Kasumi-1 (cell line): Measurements from ENCODE around the gene OR4E2.
"Not testable (repeated sequence)": the region's sequence is repeated elsewhere in the genome, so short reads cannot be mapped to it uniquely, and the experiment has no call there.

Experiments
- DNase-seq, 2 experiments: peaks; one replicate each; lab custom pipeline; 2025; lab: John Stamatoyannopoulos, UW

Gene OR4E2

DNA sequence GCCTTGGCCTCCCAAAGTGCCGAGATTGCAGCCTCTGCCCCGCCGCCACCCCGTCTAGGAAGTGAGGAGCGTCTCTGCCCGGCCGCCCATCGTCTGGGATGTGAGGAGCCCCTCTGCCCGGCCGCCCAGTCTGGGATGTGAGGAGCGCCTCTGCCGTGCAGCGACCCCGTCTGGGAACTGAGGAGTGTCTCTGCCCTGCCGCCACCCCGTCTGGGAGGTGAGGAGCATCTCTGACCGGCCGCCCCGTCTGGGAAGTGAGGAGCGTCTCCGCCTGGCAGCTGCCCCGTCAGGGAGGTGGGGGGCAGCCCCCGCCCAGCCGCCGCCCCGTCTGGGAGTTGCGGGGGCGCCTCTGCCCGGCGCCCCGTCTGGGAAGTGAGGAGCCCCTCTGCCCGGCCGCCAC, 44.0 kb downstream of the OR4E2 start:
- DNase-seq: not testable (repeated sequence)

DNA sequence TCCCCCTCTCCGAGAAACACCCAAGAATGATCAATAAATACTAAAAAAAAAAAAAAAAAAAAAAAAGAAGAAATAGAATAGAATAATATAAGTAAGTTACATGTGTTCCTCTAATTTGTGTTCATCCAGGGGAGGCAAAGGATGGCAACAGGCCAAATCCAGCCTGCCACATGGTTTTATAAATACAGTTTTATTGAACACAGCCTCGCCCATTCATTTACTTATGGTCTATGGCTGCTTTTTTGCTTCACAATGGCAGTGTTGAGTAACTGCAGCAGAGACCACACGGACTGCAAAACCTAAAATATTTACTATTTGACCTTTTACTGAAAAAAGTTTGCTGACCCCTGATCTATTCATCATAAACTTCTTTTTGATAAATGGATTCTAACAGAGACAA, 44.9 kb downstream of the OR4E2 start:
- DNase-seq: not testable (repeated sequence)

DNA sequence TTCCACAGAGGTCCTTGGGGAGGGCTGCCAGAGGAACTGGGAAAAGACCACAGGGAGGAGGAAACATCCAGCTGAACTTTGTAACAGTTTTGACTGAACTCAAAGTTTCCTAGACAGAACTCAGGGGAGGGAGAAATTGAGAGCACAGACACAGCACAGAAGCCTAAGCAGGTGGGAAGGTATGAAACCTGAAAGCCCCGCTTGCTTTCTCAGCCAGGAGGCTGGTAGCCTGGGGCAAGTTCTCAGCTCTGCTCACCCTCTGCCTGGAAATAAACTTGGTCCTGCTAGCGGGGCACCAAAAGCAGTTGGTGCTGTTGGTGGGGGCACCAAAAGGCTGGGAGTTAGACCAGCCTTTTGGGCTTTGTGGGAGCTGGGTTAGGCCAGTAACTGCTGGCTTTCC, 45.9 kb downstream of the OR4E2 start:
- no peak for DNase-seq

DNA sequence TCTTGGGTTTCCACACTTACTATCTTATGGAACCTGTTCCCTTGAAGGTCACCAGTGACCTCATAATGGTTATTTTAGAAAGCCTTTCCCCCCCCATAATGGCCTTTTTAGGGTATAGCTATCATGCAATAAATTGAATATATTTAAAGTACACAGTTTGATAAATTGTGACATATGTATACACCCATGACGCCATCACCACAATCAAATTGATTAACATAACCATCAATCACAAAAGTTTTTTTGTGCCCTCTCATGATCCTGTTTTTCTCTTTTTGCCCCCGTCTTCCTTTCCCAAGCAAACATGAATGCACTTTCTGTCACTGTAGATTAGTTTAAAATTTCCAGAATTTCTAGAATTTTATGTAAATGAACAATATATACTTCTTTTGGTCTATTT, 48.7 kb downstream of the OR4E2 start:
- no peak for DNase-seq

DNA sequence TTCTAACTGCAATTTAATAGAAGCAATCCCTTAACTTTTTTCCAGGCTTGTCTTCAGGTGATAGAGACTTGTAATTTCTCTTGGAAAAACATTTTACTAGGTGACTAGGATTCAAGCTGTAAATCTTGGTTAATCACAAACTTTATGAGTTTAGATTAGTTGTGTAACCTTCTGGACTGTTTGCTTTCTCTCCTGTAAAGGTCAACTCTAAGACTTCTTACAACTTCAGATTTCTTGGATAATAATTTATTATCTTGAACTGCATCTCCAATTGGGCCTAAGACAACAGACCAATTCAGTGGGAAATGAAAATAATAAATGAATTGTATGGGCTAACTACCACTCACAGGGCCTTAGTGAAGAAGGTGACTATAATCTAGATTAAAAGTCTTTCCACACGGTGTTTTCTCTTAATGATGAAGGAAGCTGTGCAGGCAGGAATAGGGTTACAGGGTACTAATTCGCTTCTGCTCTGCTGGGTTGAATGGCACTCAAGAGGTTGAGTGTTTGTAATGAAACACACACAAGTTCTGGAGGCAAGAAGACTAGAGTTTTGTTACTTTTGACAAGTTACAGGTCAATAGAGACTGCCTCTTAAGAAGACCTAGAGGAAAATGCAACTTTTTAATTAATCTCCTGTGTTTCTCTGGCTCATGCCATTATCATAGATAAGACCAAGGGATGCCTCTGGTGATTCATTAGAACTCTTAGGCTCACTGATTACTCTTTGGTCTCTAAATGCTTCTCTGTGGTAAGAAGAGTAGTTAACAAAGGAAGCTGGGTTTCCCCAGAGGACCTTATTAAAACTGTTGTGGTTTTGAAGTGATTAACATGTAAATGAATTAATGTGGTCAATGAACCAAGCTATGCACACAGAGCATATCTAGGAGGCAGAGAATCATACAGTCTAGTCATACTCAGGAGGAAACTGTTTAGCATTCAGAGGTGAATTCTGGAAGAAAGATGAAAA, 50.0 kb downstream of the OR4E2 start:
- DNase-seq: no peak

DNA sequence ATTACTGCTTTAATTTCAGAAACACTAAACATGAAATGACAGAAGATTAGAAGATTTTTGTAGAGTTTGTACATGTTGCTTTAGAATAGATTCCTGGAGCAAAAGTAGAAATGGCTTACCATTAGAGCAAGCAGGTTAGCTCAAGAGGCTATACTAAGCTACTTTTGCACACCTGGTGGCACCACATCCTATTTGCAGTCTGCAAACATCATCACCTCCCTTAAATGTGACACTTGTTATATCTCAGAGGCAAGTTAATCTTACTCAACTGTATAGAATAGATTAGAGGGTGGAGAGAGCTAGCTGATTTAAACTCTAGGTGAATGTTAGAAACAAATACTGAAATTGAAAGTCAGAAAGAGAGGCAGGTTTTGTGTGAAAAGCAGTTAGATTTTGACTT, 50.7 kb downstream of the OR4E2 start:
- DNase-seq: no peak

DNA sequence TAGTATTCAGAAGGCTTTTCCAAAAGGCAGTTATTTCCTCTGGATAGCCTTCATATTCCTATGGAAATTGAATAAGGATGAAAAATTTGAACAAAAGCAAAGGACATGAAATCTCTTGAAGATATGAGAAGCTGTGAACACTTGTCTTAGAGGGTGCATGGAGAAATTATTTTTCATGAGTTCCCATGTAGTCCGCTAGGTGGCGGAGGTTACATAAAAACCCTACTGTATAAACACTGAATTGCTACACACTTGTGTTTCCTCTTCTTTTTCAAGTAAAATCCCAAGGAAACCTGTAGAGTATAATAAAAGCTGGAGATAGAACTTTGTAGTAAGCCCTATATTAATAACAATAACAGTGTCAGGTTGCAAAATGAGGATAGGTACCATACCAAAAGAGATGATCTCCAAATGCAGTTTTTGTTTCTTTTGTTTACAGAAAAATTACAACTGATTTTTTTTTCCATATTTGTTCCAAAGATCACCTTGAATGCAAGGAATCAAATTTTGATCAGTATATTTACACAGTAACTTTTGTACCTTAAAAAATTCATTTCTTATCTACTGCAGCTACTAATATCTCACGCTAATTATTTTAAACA, 57.8 kb downstream of the OR4E2 start:
- DNase-seq: peak; percentile 66 to 82

DNA sequence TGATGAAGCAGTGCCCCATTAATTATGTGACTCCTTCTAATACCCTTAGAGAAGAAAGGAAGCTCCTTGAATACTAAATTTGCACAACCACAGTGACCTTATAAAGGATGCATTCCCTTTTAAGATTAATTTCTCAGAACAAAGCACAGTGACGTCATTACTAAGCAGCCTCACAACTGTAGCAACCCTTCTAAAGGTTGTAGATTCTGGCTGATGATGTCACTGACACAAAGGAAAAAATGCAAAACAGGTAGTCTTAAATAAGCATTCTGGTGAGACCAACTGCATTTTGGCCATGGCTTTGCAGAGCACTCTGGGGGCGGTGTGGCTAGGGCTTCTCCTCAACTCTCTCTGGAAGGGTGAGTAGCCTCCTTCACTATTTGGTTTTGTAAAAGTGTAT, 58.4 kb downstream of the OR4E2 start:
- no peak for DNase-seq

DNA sequence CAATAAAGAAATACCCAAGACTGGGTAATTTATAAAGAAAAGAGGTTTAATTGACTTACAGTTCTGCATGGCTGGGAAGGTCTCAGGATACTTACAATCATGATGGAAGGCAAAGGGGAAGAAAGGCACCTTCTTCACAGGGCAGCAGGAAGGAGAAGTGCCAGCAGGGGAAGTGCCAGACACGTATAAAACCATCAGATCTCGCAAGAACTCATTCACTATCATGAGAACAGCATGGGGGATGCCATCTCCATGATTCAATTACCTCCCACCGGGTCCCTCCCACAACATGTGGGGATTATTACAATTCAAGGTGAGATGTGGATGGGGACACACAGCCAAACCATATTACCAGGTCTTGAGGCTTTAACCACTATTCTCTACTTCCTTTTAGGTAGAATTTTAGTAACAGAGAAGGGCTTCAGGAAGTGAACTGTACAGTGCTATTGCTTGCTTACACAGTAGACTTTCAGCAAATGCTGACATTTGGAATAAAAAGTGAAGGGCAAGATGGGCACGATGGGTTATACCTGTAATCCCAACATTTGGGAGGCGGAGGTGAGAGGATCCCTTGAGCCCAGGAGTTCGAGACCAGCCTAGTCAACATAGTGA, 60.8 kb downstream of the OR4E2 start:
- DNase-seq: no peak
